ENCODE data around the gene GIMAP1.

GIMAP1 gene

GRCh38 chr7:150723467-150723866, 7.1 kb downstream of the GIMAP1 start:
- Histone ChIP-seq H4K20me1 (ENCODE audit: insufficient read depth, low read length) (no peaks in the 10 kb centered on the region), H3K4me2 (ENCODE audit: low read length) (no peak overlapping the region), H3K9ac (ENCODE audit: low read length) (no peak overlapping the region), H3K27me3 (ENCODE audit: low read depth, low read length) (peaks cover 15% of the 10 kb centered on the region), H3K9me3 (ENCODE audit: insufficient read depth, low read length) (no peaks in the 10 kb centered on the region), H3K79me2 (ENCODE audit: low read length) (no peaks in the 10 kb centered on the region), H3K4me3 (ENCODE audit: low read length) (no peak overlapping the region), H3K4me1 (ENCODE audit: low read length) (no peaks in the 10 kb centered on the region), H2AFZ (ENCODE audit: low read depth, low read length) (no peak overlapping the region), H3K36me3 (replicated peaks; ENCODE audit: low read depth, low read length) (no peaks in the 10 kb centered on the region), H3K27ac (ENCODE audit: low read length) (no peak overlapping the region)
- TF ChIP-seq CTCF (IDR thresholded peaks at IDR 0.05; ENCODE audit: low read depth, low read length) (no peak), EZH2phosphoT487 (IDR thresholded peaks at IDR 0.05; ENCODE audit: low read depth) (no peak)

GRCh38 chr7:150727381-150727780, 11.0 kb downstream of the GIMAP1 start:
- no peaks in the 10 kb centered on the region for H3K9me3 ChIP-seq (ENCODE audit: insufficient read depth, low read length)
- no peaks in the 10 kb centered on the region for H3K4me1 ChIP-seq (ENCODE audit: low read length)
- no peak for TF ChIP-seq EZH2phosphoT487 (IDR thresholded peaks at IDR 0.05; ENCODE audit: low read depth)
- TF ChIP-seq CTCF (IDR thresholded peaks at IDR 0.05; ENCODE audit: low read depth, low read length): no peak
- no peak overlapping the region for H3K9ac ChIP-seq (ENCODE audit: low read length)
- H3K79me2 ChIP-seq (ENCODE audit: low read length): no peaks in the 10 kb centered on the region
- H3K4me3 ChIP-seq (ENCODE audit: low read length): no peak overlapping the region
- H3K27ac ChIP-seq (ENCODE audit: low read length): no peak overlapping the region
- no peak overlapping the region for H3K4me2 ChIP-seq (ENCODE audit: low read length)
- no peaks in the 10 kb centered on the region for H3K36me3 ChIP-seq (replicated peaks; ENCODE audit: low read depth, low read length)
- no peak overlapping the region for H2AFZ ChIP-seq (ENCODE audit: low read depth, low read length)
- no peaks in the 10 kb centered on the region for H4K20me1 ChIP-seq (ENCODE audit: insufficient read depth, low read length)
- H3K27me3 ChIP-seq (ENCODE audit: low read depth, low read length): peaks cover 19% of the 10 kb centered on the region

- Histone ChIP-seq H3K4me3 (ENCODE audit: low read length) (no peak overlapping the region), H3K27ac (ENCODE audit: low read length) (no peak overlapping the region), H3K27me3 (ENCODE audit: low read depth, low read length) (peaks cover 19% of the 10 kb centered on the region), H3K79me2 (ENCODE audit: low read length) (no peaks in the 10 kb centered on the region), H3K4me1 (ENCODE audit: low read length) (peaks cover under 1% of the 10 kb centered on the region), H3K9me3 (ENCODE audit: insufficient read depth, low read length) (no peaks in the 10 kb centered on the region), H3K9ac (ENCODE audit: low read length) (no peak overlapping the region), H3K4me2 (ENCODE audit: low read length) (no peak overlapping the region), H2AFZ (ENCODE audit: low read depth, low read length) (no peak overlapping the region), H3K36me3 (replicated peaks; ENCODE audit: low read depth, low read length) (no peaks in the 10 kb centered on the region), H4K20me1 (ENCODE audit: insufficient read depth, low read length) (no peaks in the 10 kb centered on the region)
- TF ChIP-seq CTCF (IDR thresholded peaks at IDR 0.05; ENCODE audit: low read depth, low read length) (no peak), EZH2phosphoT487 (IDR thresholded peaks at IDR 0.05; ENCODE audit: low read depth) (no peak)
These were observed 11.6 kb downstream of the GIMAP1 start for GRCh38 chr7:150728011-150728410.

GRCh38 chr7:150728609-150729008, 12.2 kb downstream of the GIMAP1 start:
- H3K4me2 ChIP-seq (ENCODE audit: low read length): no peak overlapping the region
- peaks cover 19% of the 10 kb centered on the region for H3K27me3 ChIP-seq (ENCODE audit: low read depth, low read length)

More at GRCh38 chr7:150728609-150729008, 12.2 kb downstream of the GIMAP1 start:
- no peak for TF ChIP-seq EZH2phosphoT487 (IDR thresholded peaks at IDR 0.05; ENCODE audit: low read depth)
- no peak for TF ChIP-seq CTCF (IDR thresholded peaks at IDR 0.05; ENCODE audit: low read depth, low read length)
- no peak overlapping the region for H3K27ac ChIP-seq (ENCODE audit: low read length)
- no peak overlapping the region for H3K4me3 ChIP-seq (ENCODE audit: low read length)
- H3K36me3 ChIP-seq (replicated peaks; ENCODE audit: low read depth, low read length): no peaks in the 10 kb centered on the region
- H3K9me3 ChIP-seq (ENCODE audit: insufficient read depth, low read length): no peaks in the 10 kb centered on the region
- H2AFZ ChIP-seq (ENCODE audit: low read depth, low read length): no peak overlapping the region
- H3K9ac ChIP-seq (ENCODE audit: low read length): no peak overlapping the region
- H3K79me2 ChIP-seq (ENCODE audit: low read length): no peaks in the 10 kb centered on the region
- H4K20me1 ChIP-seq (ENCODE audit: insufficient read depth, low read length): no peaks in the 10 kb centered on the region
- peaks cover 7% of the 10 kb centered on the region for H3K4me1 ChIP-seq (ENCODE audit: low read length)
